IMR-90 (cell line): ENCODE data around the gene GCG. TPM values are rescaled to one million over a fixed set of nuclear protein-coding genes. Genes with fewer than 3 reads are reported as not detected.

Experiments
- ATAC-seq: fragments of 200-7000 bp; cut with Tn5 transposase; 2 replicates; pipeline ENCODE4 v1.9.1; 2020; ENCODE audit warnings: low read depth, mild to moderate bottlenecking, moderate library complexity
- BruUV-seq: library from RNA; stranded (reverse); fragments of 400-500 nt; replicated peaks from 2 replicates; lab custom pipeline; 2021; lab: Mats Ljungman, UMichigan
- CTCF ChIA-PET: fragments of 300-600 bp; formaldehyde crosslinking; extraction: SDS; loops from one replicate; lab custom pipeline; 2021; ENCODE audit warnings: antibody characterized with exemption; lab: Yijun Ruan, JAX
- POLR2A ChIA-PET: fragments of 300-600 bp; sonication (Branson Sonifier 250); formaldehyde crosslinking; loops from one replicate; lab custom pipeline; 2022; ENCODE audit warnings: antibody characterized with exemption; ENCODE audit not compliant: unreplicated experiment; lab: Charles Lee
- DNase-seq: peaks from one replicate; pipeline ENCODE4 v3.0.0; 2013
- H2AFZ ChIP-seq: replicated peaks from 2 replicates; pipeline ENCODE3; 2013; ENCODE audit warnings: low read length, mild to moderate bottlenecking; ENCODE audit not compliant: poor library complexity
- H2AK5ac ChIP-seq: 2 replicates; pipeline ENCODE4 v1.6.1; 2013; ENCODE audit warnings: low read depth, low read length, inconsistent platforms
- H2AK9ac ChIP-seq: replicated peaks from 2 replicates; pipeline ENCODE3; 2013; ENCODE audit warnings: mild to moderate bottlenecking, low read depth, low read length, moderate library complexity; ENCODE audit not compliant: poor library complexity
- H2BK120ac ChIP-seq: 2 replicates; pipeline ENCODE4 v1.6.1; 2013; ENCODE audit warnings: low read depth, low read length, inconsistent platforms
- H2BK15ac ChIP-seq: 3 replicates; pipeline ENCODE4 v1.6.1; 2013; ENCODE audit warnings: low read depth, low read length, inconsistent platforms
- H2BK20ac ChIP-seq: 2 replicates; pipeline ENCODE4 v1.6.1; 2013; ENCODE audit warnings: low read depth, mild to moderate bottlenecking, inconsistent platforms, low read length, moderate library complexity
- H2BK5ac ChIP-seq: 2 replicates; pipeline ENCODE4 v1.6.1; 2013; ENCODE audit warnings: mild to moderate bottlenecking, low read depth, low read length, inconsistent platforms; ENCODE audit not compliant: poor library complexity, severe bottlenecking
- H3K14ac ChIP-seq: replicated peaks from 2 replicates; pipeline ENCODE4 v1.6.1; 2013; ENCODE audit warnings: low read depth, low read length, inconsistent platforms
- H3K18ac ChIP-seq: 2 replicates; pipeline ENCODE4 v1.6.1; 2013; ENCODE audit warnings: low read depth, low read length, control low read depth
- H3K23ac ChIP-seq: 2 replicates; pipeline ENCODE4 v1.6.1; 2013; ENCODE audit warnings: low read depth, low read length, inconsistent platforms
- H3K27ac ChIP-seq: 2 replicates; pipeline ENCODE4 v1.5.1; 2013; ENCODE audit warnings: mild to moderate bottlenecking, control low read depth, low read length; ENCODE audit not compliant: insufficient read depth
- H3K27me3 ChIP-seq: 2 replicates; pipeline ENCODE4 v1.6.1; 2013; ENCODE audit warnings: low read length; ENCODE audit not compliant: control insufficient read depth, insufficient read depth
- H3K36me3 ChIP-seq: 2 replicates; pipeline ENCODE4 v1.6.1; 2013; ENCODE audit warnings: low read length, mixed read lengths; ENCODE audit not compliant: control insufficient read depth, insufficient read depth
- H3K4ac ChIP-seq: 2 replicates; pipeline ENCODE4 v1.6.1; 2013; ENCODE audit warnings: low read depth, low read length, inconsistent platforms
- H3K4me1 ChIP-seq: 2 replicates; pipeline ENCODE4 v1.6.1; 2013; ENCODE audit warnings: low read length, mixed read lengths; ENCODE audit not compliant: control insufficient read depth, insufficient read depth
- H3K4me2 ChIP-seq: 2 replicates; pipeline ENCODE4 v1.6.1; 2013; ENCODE audit warnings: low read depth, mild to moderate bottlenecking, control low read depth, low read length, moderate library complexity
- H3K4me3 ChIP-seq: 2 replicates; pipeline ENCODE4 v1.5.1; 2013; ENCODE audit warnings: low read depth, mild to moderate bottlenecking, control low read depth, low read length, moderate library complexity; ENCODE audit not compliant: insufficient read depth
- H3K56ac ChIP-seq: 2 replicates; pipeline ENCODE4 v1.6.1; 2013; ENCODE audit warnings: low read length, inconsistent platforms; ENCODE audit not compliant: insufficient read depth; ENCODE audit errors: extremely low read depth
- H3K79me1 ChIP-seq, 2 experiments: 2 replicates each; pipeline ENCODE4 v1.6.1; 2013; ENCODE audit warnings: low read length in 2 of 2, inconsistent platforms in 1 of 2, low read depth in 1 of 2
- H3K9ac ChIP-seq: 2 replicates; pipeline ENCODE4 v1.6.1; 2013; ENCODE audit warnings: low read depth, low read length, control low read depth
- H3K9me1 ChIP-seq: 2 replicates; pipeline ENCODE4 v1.6.1; 2013; ENCODE audit warnings: low read length, inconsistent platforms; ENCODE audit not compliant: insufficient read depth
- H3K9me3 ChIP-seq: 2 replicates; pipeline ENCODE4 v1.6.1; 2013; ENCODE audit warnings: low read length; ENCODE audit not compliant: control insufficient read depth, insufficient read depth
- H4K20me1 ChIP-seq: 2 replicates; pipeline ENCODE4 v1.6.1; 2013; ENCODE audit warnings: low read length, inconsistent platforms; ENCODE audit not compliant: insufficient read depth
- H4K5ac ChIP-seq: 2 replicates; pipeline ENCODE4 v1.6.1; 2013; ENCODE audit warnings: mild to moderate bottlenecking, low read depth, low read length, control low read depth
- H4K8ac ChIP-seq, 2 experiments: 2 replicates each; pipeline ENCODE4 v1.6.1; 2013; ENCODE audit warnings: low read depth in 2 of 2, low read length in 2 of 2, control low read depth in 1 of 2, inconsistent platforms in 1 of 2
- H4K91ac ChIP-seq: 2 replicates; pipeline ENCODE4 v1.6.1; 2013; ENCODE audit warnings: low read depth, low read length, inconsistent platforms; ENCODE audit not compliant: insufficient read depth
- CEBPB ChIP-seq: IDR thresholded peaks from 2 replicates; pipeline ENCODE4 v1.6.1; 2012; ENCODE audit warnings: low read depth, low read length, improper control_type of control experiment
- CHD1 ChIP-seq: IDR thresholded peaks from 2 replicates; pipeline ENCODE4 v1.6.1; 2012; ENCODE audit warnings: low read depth, low read length, improper control_type of control experiment
- CTCF ChIP-seq: conservative IDR thresholded peaks from 2 replicates; pipeline ENCODE4 v1.5.1; 2012; ENCODE audit warnings: mild to moderate bottlenecking, low read depth, low read length, improper control_type of control experiment
- FOS ChIP-seq: fragments of 150-350 bp; IDR thresholded peaks from 2 replicates; pipeline ENCODE4 v1.6.1; 2016; ENCODE audit warnings: low read depth, low read length
- MAFK ChIP-seq: IDR thresholded peaks from 2 replicates; pipeline ENCODE4 v1.6.1; 2012; ENCODE audit warnings: low read depth, low read length, improper control_type of control experiment
- MAZ ChIP-seq: IDR thresholded peaks from 2 replicates; pipeline ENCODE4 v1.6.1; 2012; ENCODE audit warnings: low read depth, mild to moderate bottlenecking, low read length, improper control_type of control experiment, moderate library complexity, borderline replicate concordance
- NFE2L2 ChIP-seq: fragments of 150-350 bp; IDR thresholded peaks from 2 replicates; pipeline ENCODE4 v1.6.1; 2016; ENCODE audit warnings: low read depth, mild to moderate bottlenecking, low read length
- RCOR1 ChIP-seq: IDR thresholded peaks from 2 replicates; pipeline ENCODE4 v1.6.1; 2012; ENCODE audit warnings: mild to moderate bottlenecking, low read length, improper control_type of control experiment; ENCODE audit not compliant: insufficient replicate concordance
- SMC3 ChIP-seq: fragments of 150-350 bp; IDR thresholded peaks from 2 replicates; pipeline ENCODE4 v1.6.1; 2016; ENCODE audit warnings: low read depth, mild to moderate bottlenecking, antibody characterized with exemption, low read length, moderate library complexity
- WGBS, 2 experiments: methylation state at CpG; one replicate each; pipeline versions ENCODE4 v1.1.5 to v1.1.7; 2013; ENCODE audit warnings: missing lambda C conversion rate in 2 of 2; ENCODE audit not compliant: insufficient read length in 1 of 2; ENCODE audit errors: extremely low coverage in 2 of 2; 5-methylcytosine and 5-hydroxymethylcytosine counted together
- dilution Hi-C: fragments of 300-500 bp; cut with HindIII; formaldehyde crosslinking; loops from one replicate; pipeline ENCODE4 v1.14.3; 2018; ENCODE audit warnings: low sequenced_read_pairs; ENCODE audit not compliant: unreplicated experiment
- in situ Hi-C: fragments of 300-500 bp; cut with MboI; formaldehyde crosslinking; loops from 3 replicates; pipeline ENCODE4 v1.14.3; 2019; ENCODE audit warnings: low sequenced_read_pairs, inconsistent platforms, mixed read lengths
- intact Hi-C: fragments of 100-400 bp; cut with micrococcal nuclease; formaldehyde crosslinking; loops from 2 replicates; pipeline ENCODE4 v1.10.0; 2022
- polyA plus RNA-seq, 3 experiments: library from polyadenylated mRNA; depleted of rRNA; stranded (reverse); fragments of >200 nt; gene quantifications; 2 replicates each; pipeline ENCODE4 v1.2.3, GENCODE V29; 2012; ENCODE audit warnings: low replicate concordance in 1 of 3
- total RNA-seq: library from RNA; depleted of rRNA; stranded (reverse); fragments of >200 nt; gene quantifications from 2 replicates; pipeline ENCODE4 v1.2.3, GENCODE V29; 2012

GCG gene
- total and polyA plus RNA-seq, 2 of the 4 experiments (the other 2 are of a cell fraction), result not detected

DNA sequence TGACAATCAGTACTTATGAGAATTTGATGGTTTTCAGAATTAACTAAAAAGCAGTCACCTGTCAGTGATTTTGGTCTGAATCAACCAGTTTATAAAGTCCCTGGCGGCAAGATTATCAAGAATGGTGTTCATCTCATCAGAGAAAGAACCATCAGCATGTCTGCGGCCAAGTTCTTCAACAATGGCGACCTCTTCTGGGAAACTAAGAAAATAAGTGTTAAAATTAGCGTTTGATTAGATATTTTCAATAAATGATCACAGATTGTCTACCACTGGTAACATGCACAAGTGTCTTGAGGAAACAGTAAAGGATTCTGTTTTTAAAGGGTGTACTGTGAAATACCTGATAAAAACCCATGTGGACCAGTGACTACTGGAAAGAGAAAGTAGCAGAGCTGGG lies 8.1 kb downstream of the GCG start:
- no TSS peak for BruUV-seq
- no peaks in the 10 kb centered on the region for H3K27me3 ChIP-seq
- no peak overlapping the region for H2AFZ ChIP-seq
- H3K56ac ChIP-seq, result no peak overlapping the region
- no peak overlapping the region for H4K8ac ChIP-seq
- DNase-seq, result no peak
- H2AK5ac ChIP-seq, result no peak overlapping the region
- H2AK9ac ChIP-seq, result no peak overlapping the region
- H3K9ac ChIP-seq, result no peak overlapping the region
- H2BK15ac ChIP-seq, result no peak overlapping the region
- in situ Hi-C loops, result no loop called here
- no peak overlapping the region for H4K91ac ChIP-seq
- dilution Hi-C loops, result no loop called here
- no peaks in the 10 kb centered on the region for H3K36me3 ChIP-seq
- H3K79me1 ChIP-seq, result no peaks in the 10 kb centered on the region
- no peak overlapping the region for H2BK20ac ChIP-seq
- H4K5ac ChIP-seq, result no peak overlapping the region
- H4K20me1 ChIP-seq, result no peaks in the 10 kb centered on the region
- H2BK120ac ChIP-seq, result no peak overlapping the region
- H3K23ac ChIP-seq, result no peak overlapping the region
- no peak for ATAC-seq
- H3K9me3 ChIP-seq, result no peaks in the 10 kb centered on the region
- H3K4me3 ChIP-seq, result no peak overlapping the region
- TF ChIP-seq MAFK (no peak), CEBPB (no peak), FOS (no peak), CTCF (no peak), CHD1 (no peak), MAZ (no peak), NFE2L2 (no peak), RCOR1 (no peak), SMC3 (no peak)
- no peak overlapping the region for H2BK5ac ChIP-seq
- H3K9me1 ChIP-seq, result peaks cover 2% of the 10 kb centered on the region; the same call in 1 of the 2 replicates
- no peak overlapping the region for H3K27ac ChIP-seq
- no peak overlapping the region for H3K14ac ChIP-seq
- no peak overlapping the region for H3K4ac ChIP-seq
- peaks cover 5% of the 10 kb centered on the region; the same call in 1 of the 2 replicates for H3K4me1 ChIP-seq
- no CpG with 5 or more reads among the region's 4 CpGs for WGBS, 2 experiments
- POLR2A ChIA-PET, result no interaction called here
- CTCF ChIA-PET, result interaction anchor here (1.1 kb wide), 1 partner anchor 13 kb away, joined by 3 read pairs; no protein-coding TSS in a partner anchor
- no peak overlapping the region for H3K18ac ChIP-seq
- intact Hi-C loops, result no loop called here
- H3K4me2 ChIP-seq, result no peak overlapping the region
